ENCODE data around the gene KRT6C.
"Not testable (repeated sequence)": the region's sequence is repeated elsewhere in the genome, so short reads cannot be mapped to it uniquely, and the experiment has no call there.

KRT6C gene

GRCh38 chr12:52499806-52500560 lies 26.4 kb upstream of the KRT6C start:
- DNase-seq (ENCODE audit: low read depth): no peak

GRCh38 chr12:52498946-52499345 lies 25.3 kb upstream of the KRT6C start:
- DNase-seq (ENCODE audit: low read depth): no peak

- no peak for DNase-seq (ENCODE audit: low read depth)
Observed at GRCh38 chr12:52497975-52498374, 24.4 kb upstream of the KRT6C start.

- DNase-seq (ENCODE audit: low read depth): peak; percentile 55
Observed at GRCh38 chr12:52496590-52497071, 23.0 kb upstream of the KRT6C start.

- DNase-seq (ENCODE audit: low read depth): no peak
Observed at GRCh38 chr12:52496054-52496453, 22.4 kb upstream of the KRT6C start.

- DNase-seq (ENCODE audit: low read depth): no peak
Observed at GRCh38 chr12:52495389-52495788, 21.8 kb upstream of the KRT6C start.

GRCh38 chr12:52494518-52494917 lies 20.9 kb upstream of the KRT6C start:
- no peak for DNase-seq (ENCODE audit: low read depth)

GRCh38 chr12:52494100-52494499 lies 20.5 kb upstream of the KRT6C start:
- no peak for DNase-seq (ENCODE audit: low read depth)

GRCh38 chr12:52493172-52493571 lies 19.6 kb upstream of the KRT6C start, which contains the start of gene KRT6A:
KRT6A (minus strand) TSS chr12:52493257; CDS start chr12:52493188, 69 bp downstream.
- DNase-seq (ENCODE audit: low read depth): no peak

GRCh38 chr12:52492405-52492804 lies 18.8 kb upstream of the KRT6C start:
- DNase-seq (ENCODE audit: low read depth): not testable (repeated sequence)

GRCh38 chr12:52491495-52491894 lies 17.9 kb upstream of the KRT6C start:
- not testable (repeated sequence) for DNase-seq (ENCODE audit: low read depth)

- DNase-seq (ENCODE audit: low read depth): no peak
Observed at GRCh38 chr12:52488736-52489135, 15.1 kb upstream of the KRT6C start.

- not testable (repeated sequence) for DNase-seq (ENCODE audit: low read depth)
Observed at GRCh38 chr12:52487744-52488443, 14.3 kb upstream of the KRT6C start.

- no peak for DNase-seq (ENCODE audit: low read depth)
Observed at GRCh38 chr12:52487211-52487610, 13.6 kb upstream of the KRT6C start.

- DNase-seq (ENCODE audit: low read depth): no peak
Observed at GRCh38 chr12:52486166-52487105, 12.8 kb upstream of the KRT6C start.

GRCh38 chr12:52480073-52480472 lies 6.5 kb upstream of the KRT6C start:
- DNase-seq (ENCODE audit: low read depth): no peak

- DNase-seq (ENCODE audit: low read depth): no peak
Observed at GRCh38 chr12:52477651-52478050, 4.0 kb upstream of the KRT6C start.

- no peak for DNase-seq (ENCODE audit: low read depth)
Observed at GRCh38 chr12:52474212-52474611, 607 bp upstream of the KRT6C start.

- DNase-seq (ENCODE audit: low read depth): no peak
Observed at GRCh38 chr12:52469853-52470252, 3.8 kb downstream of the KRT6C start.

GRCh38 chr12:52464897-52465296 lies 8.7 kb downstream of the KRT6C start:
- no peak for DNase-seq (ENCODE audit: low read depth)

GRCh38 chr12:52461693-52462092 lies 11.9 kb downstream of the KRT6C start:
- DNase-seq (ENCODE audit: low read depth): no peak

GRCh38 chr12:52458861-52459260 lies 14.7 kb downstream of the KRT6C start:
- no peak for DNase-seq (ENCODE audit: low read depth)
